HEK293 (cell line): ENCODE data around the gene PLEKHA5.
"Not testable (repeated sequence)": the region's sequence is repeated elsewhere in the genome, so short reads cannot be mapped to it uniquely, and the experiment has no call there.

Experiments
- CTCF ChIA-PET: fragments of 350-600 bp; formaldehyde crosslinking; extraction: SDS; loops from one replicate; lab custom pipeline; 2021; ENCODE audit warnings: antibody characterized with exemption; lab: Yijun Ruan, JAX
- POLR2A ChIA-PET: fragments of 300-600 bp; formaldehyde crosslinking; extraction: SDS; loops from one replicate; lab custom pipeline; 2020; ENCODE audit warnings: antibody characterized with exemption, inconsistent platforms; lab: Yijun Ruan, JAX
- H3K27ac ChIP-seq: fragments of 200-500 bp; sonication (Bioruptor generic); 2 replicates; pipeline ENCODE4 v1.5.1; 2014; ENCODE audit warnings: low read depth, low read length, control low read depth, inconsistent platforms; ENCODE audit errors: extremely low read depth
- H3K36me3 ChIP-seq, 2 experiments: fragments of 200-500 bp in 1 of 2; sonication (Bioruptor generic) in 1 of 2; 1 replicate in 1 of 2; 2 replicates in 1 of 2; pipeline ENCODE4 v1.5.1; 2014 to 2017; ENCODE audit warnings: inconsistent platforms in 2 of 2, low read length in 2 of 2; ENCODE audit not compliant: control insufficient read depth in 2 of 2, insufficient read depth in 1 of 2
- H3K4me1 ChIP-seq: fragments of 200-500 bp; sonication (Bioruptor generic); 2 replicates; pipeline ENCODE4 v1.5.1; 2014; ENCODE audit warnings: mild to moderate bottlenecking, low read length, inconsistent platforms; ENCODE audit not compliant: control insufficient read depth, insufficient read depth
- H3K4me3 ChIP-seq: 2 replicates; pipeline ENCODE4 v1.5.1; 2011; ENCODE audit warnings: low read depth, mild to moderate bottlenecking, control low read depth, low read length, moderate library complexity
- H3K9me3 ChIP-seq: fragments of 200-500 bp; sonication (Bioruptor generic); 2 replicates; pipeline ENCODE4 v1.5.1; 2014; ENCODE audit warnings: low read depth, low read length, inconsistent platforms; ENCODE audit not compliant: control insufficient read depth, insufficient read depth
- BCL11B ChIP-seq: fragments of 450-650 bp; formaldehyde crosslinking; IDR thresholded peaks from 2 replicates; pipeline ENCODE4 v1.5.1; 2016; ENCODE audit warnings: low read depth, missing biosample characterization, missing genetic modification characterization
- ELK4 ChIP-seq: IDR thresholded peaks from 2 replicates; pipeline ENCODE4 v1.6.1; 2011; ENCODE audit warnings: mild to moderate bottlenecking, low read depth, low read length, borderline replicate concordance
- KLF7 ChIP-seq: fragments of 450-650 bp; formaldehyde crosslinking; IDR thresholded peaks from 2 replicates; pipeline ENCODE4 v1.5.1; 2016; ENCODE audit warnings: missing biosample characterization, missing genetic modification characterization, borderline replicate concordance
- PRDM10 ChIP-seq: fragments of 450-650 bp; formaldehyde crosslinking; IDR thresholded peaks from 2 replicates; pipeline ENCODE4 v1.5.1; 2016; ENCODE audit warnings: missing biosample characterization, missing genetic modification characterization
- ZBTB10 ChIP-seq: fragments of 450-650 bp; formaldehyde crosslinking; IDR thresholded peaks from 2 replicates; pipeline ENCODE4 v1.5.1; 2016; ENCODE audit warnings: missing biosample characterization, missing genetic modification characterization
- ZBTB6 ChIP-seq: fragments of 450-650 bp; formaldehyde crosslinking; IDR thresholded peaks from 2 replicates; pipeline ENCODE4 v1.5.1; 2017; ENCODE audit warnings: missing biosample characterization, missing genetic modification characterization
- ZBTB8A ChIP-seq: fragments of 450-650 bp; formaldehyde crosslinking; IDR thresholded peaks from 2 replicates; pipeline ENCODE4 v1.5.1; 2016; ENCODE audit warnings: missing biosample characterization, missing genetic modification characterization
- ZNF132 ChIP-seq: fragments of 450-650 bp; formaldehyde crosslinking; IDR thresholded peaks from 2 replicates; pipeline ENCODE4 v1.5.1; 2017; ENCODE audit warnings: missing biosample characterization, missing genetic modification characterization, borderline replicate concordance
- ZNF16 ChIP-seq: fragments of 450-650 bp; formaldehyde crosslinking; IDR thresholded peaks from 2 replicates; pipeline ENCODE4 v1.5.1; 2016; ENCODE audit warnings: low read depth, missing biosample characterization, missing genetic modification characterization
- ZNF184 ChIP-seq: fragments of 450-650 bp; IDR thresholded peaks from 2 replicates; pipeline ENCODE4 v1.5.1; 2018; ENCODE audit warnings: missing biosample characterization, mild to moderate bottlenecking, missing genetic modification characterization
- ZNF248 ChIP-seq: fragments of 450-650 bp; formaldehyde crosslinking; IDR thresholded peaks from 2 replicates; pipeline ENCODE4 v1.5.1; 2017; ENCODE audit warnings: missing biosample characterization, missing genetic modification characterization
- ZNF292 ChIP-seq: fragments of 450-650 bp; formaldehyde crosslinking; IDR thresholded peaks from 2 replicates; pipeline ENCODE4 v1.5.1; 2016; ENCODE audit warnings: low read depth, missing biosample characterization, missing genetic modification characterization, borderline replicate concordance
- ZNF341 ChIP-seq: fragments of 450-650 bp; formaldehyde crosslinking; IDR thresholded peaks from 2 replicates; pipeline ENCODE4; 2016; ENCODE audit warnings: low read depth, missing biosample characterization, missing genetic modification characterization
- ZNF354C ChIP-seq: fragments of 450-650 bp; formaldehyde crosslinking; IDR thresholded peaks from 2 replicates; pipeline ENCODE4 v1.5.1; 2016; ENCODE audit warnings: missing biosample characterization, missing genetic modification characterization, low read depth, borderline replicate concordance
- ZNF449 ChIP-seq: fragments of 450-650 bp; formaldehyde crosslinking; IDR thresholded peaks from 2 replicates; pipeline ENCODE4 v1.5.1; 2017; ENCODE audit warnings: missing biosample characterization, mild to moderate bottlenecking, missing genetic modification characterization, moderate library complexity
- ZNF473 ChIP-seq: fragments of 450-650 bp; formaldehyde crosslinking; IDR thresholded peaks from 2 replicates; pipeline ENCODE4 v1.5.1; 2017; ENCODE audit warnings: missing biosample characterization, missing genetic modification characterization
- ZSCAN5A ChIP-seq: fragments of 450-650 bp; formaldehyde crosslinking; IDR thresholded peaks from 2 replicates; pipeline ENCODE4 v1.5.1; 2016; ENCODE audit warnings: missing biosample characterization, missing genetic modification characterization

The PLEKHA5 gene

GRCh38 chr12:19392644-19393043 lies 263.1 kb downstream of the PLEKHA5 start:
- H3K27ac ChIP-seq, H3K9me3 ChIP-seq, H3K4me3 ChIP-seq, POLR2A ChIA-PET, H3K4me1 ChIP-seq, H3K36me3 ChIP-seq, CTCF ChIA-PET: not testable (repeated sequence)

GRCh38 chr12:19394385-19394784 lies 264.9 kb downstream of the PLEKHA5 start:
- H3K9me3 ChIP-seq: no peaks in the 10 kb centered on the region
- no peak overlapping the region for H3K27ac ChIP-seq
- ChIA-PET CTCF (no interaction called here), POLR2A (no interaction called here)
- no peak overlapping the region for H3K4me3 ChIP-seq
- no peak for TF ChIP-seq ZNF248
- TF ChIP-seq ZSCAN5A (tag by site-specific recombination): no peak
- no peak for TF ChIP-seq ZNF449 (tag by site-specific recombination)
- no peak for TF ChIP-seq ZNF473
- no peak for TF ChIP-seq PRDM10 (tag by site-specific recombination)
- TF ChIP-seq BCL11B (tag by site-specific recombination): no peak
- TF ChIP-seq ZNF132 (tag by site-specific recombination): no peak
- TF ChIP-seq KLF7 (tag by site-specific recombination): no peak
- TF ChIP-seq ZBTB6 (tag by site-specific recombination): no peak
- no peak for TF ChIP-seq ZNF341 (tag by site-specific recombination)
- TF ChIP-seq ZBTB10 (tag by site-specific recombination): no peak
- TF ChIP-seq ZNF184 (tag by site-specific recombination): no peak
- no peak for TF ChIP-seq ZNF354C
- TF ChIP-seq ZBTB8A (tag by site-specific recombination): no peak
- TF ChIP-seq ZNF292 (tag by site-specific recombination): no peak
- no peak for TF ChIP-seq ELK4
- TF ChIP-seq ZNF16 (tag by site-specific recombination): no peak
- no peaks in the 10 kb centered on the region for H3K36me3 ChIP-seq
- 0 out of 2 replicates have a peak, but pooled peaks cover 2% of the 10 kb centered on the region for H3K4me1 ChIP-seq
